SK-N-MC (cell line): ENCODE results near the gene ROMO1.

Source experiments
- EZH2 ChIP-seq: fragments of 200-600 bp; sonication (generic); IDR thresholded peaks from one replicate; pipeline ENCODE4 v1.6.1; 2017; ENCODE audit warnings: antibody characterized with exemption
- FOXP2 ChIP-seq: optimal IDR thresholded peaks from 2 replicates; pipeline ENCODE3; 2011; ENCODE audit warnings: mild to moderate bottlenecking, moderate library complexity; ENCODE audit not compliant: insufficient read depth; ENCODE audit errors: extremely low read length, control extremely low read depth
- POLR2AphosphoS5 ChIP-seq: IDR thresholded peaks from 2 replicates; pipeline ENCODE4 v1.6.1; 2012; ENCODE audit warnings: mild to moderate bottlenecking, low read depth, low read length, borderline replicate concordance

DNA sequence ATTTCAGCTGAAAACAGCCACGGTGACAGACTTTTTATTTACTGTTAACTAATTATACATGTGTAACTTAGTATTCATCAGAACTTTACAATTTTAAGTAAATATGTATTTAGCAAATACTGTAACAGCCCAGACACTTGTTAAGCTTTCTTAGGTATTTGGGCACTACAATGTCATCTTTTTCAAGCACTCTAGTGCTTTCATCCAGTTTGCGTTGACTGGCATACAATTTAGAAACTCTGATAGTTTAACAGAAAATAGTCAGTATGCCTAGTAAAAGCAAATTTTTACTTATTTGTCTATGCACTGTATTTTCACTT lies 32.2 kb downstream of the ROMO1 start:
- TF ChIP-seq EZH2 (no peak), POLR2AphosphoS5 (no peak), FOXP2 (no peak)
